GM06990 (cell line): Measurements from ENCODE around the gene MDH1B.
"Not testable (repeated sequence)": the region's sequence is repeated elsewhere in the genome, so short reads cannot be mapped to it uniquely, and the experiment has no call there.

Experiments used
- DNase-seq: peaks from one replicate; pipeline ENCODE4 v3.0.0-alpha.2; 2011; ENCODE audit not compliant: insufficient read length; ENCODE audit errors: extremely low read depth
- H3K27me3 ChIP-seq: replicated peaks from 2 replicates; pipeline ENCODE4 v1.6.0; 2011; ENCODE audit warnings: low read length; ENCODE audit not compliant: control insufficient read depth, insufficient read depth
- H3K36me3 ChIP-seq: 2 replicates; pipeline ENCODE4 v1.5.1; 2011; ENCODE audit warnings: low read length; ENCODE audit not compliant: control insufficient read depth, insufficient read depth
- H3K4me3 ChIP-seq: replicated peaks from 2 replicates; pipeline ENCODE4 v1.5.1; 2011; ENCODE audit warnings: low read depth, mild to moderate bottlenecking, control low read depth, low read length
- CTCF ChIP-seq: IDR thresholded peaks from 2 replicates; pipeline ENCODE4 v1.5.1; 2011; ENCODE audit warnings: low read length, control low read depth, mild to moderate bottlenecking, inconsistent platforms; ENCODE audit not compliant: insufficient read depth, poor library complexity, severe bottlenecking

Gene MDH1B

DNA sequence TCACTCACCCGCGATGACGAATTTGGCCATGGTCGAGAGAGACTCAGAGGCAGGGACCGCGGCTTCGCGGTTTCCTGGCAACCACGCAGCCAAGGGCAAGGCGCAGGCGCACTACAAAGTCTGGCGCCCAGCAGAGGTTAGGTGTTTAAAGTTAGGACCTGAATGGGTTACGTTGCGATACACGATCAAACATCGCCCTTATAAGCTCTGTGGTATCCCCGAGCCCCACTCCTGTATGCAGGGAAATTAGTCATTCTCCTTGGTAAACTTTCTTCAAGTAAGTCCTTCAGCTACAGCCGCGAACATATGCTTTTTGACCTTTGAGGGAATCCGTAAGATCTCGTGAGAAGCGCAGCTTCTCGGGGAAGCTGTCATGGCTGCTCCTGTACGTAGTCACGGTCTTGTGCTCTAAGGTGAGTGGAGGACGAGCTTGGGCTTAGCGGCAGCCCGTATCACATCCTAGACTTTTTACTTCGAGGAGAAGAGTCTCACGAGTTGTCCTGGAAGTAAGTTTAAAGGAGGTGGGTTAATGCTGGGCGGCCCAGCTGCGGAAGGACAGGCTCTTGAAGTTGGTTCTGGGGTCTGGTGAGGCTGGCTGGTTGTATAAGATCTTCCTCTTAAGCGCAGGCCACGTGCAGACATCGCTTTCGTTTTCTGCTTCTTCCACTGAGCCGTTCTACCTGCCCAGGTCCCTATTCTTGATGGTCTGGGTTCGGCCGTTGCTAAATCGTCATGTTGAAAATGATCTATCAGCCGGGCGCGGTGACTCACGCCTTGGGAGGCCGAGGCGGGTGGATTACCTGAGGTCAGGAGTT is at the start of gene MDH1B, which contains the start of gene FASTKD2:
MDH1B (minus strand) TSS at position 87 of the 815 bp plus-strand sequence; CDS start at position 30, 57 bp downstream.
FASTKD2 (plus strand) TSS at position 365 of the 815 bp plus-strand sequence. CDS start 1,088 bp downstream, outside the sequence.
- peak; percentile 87 for DNase-seq
- H3K36me3 ChIP-seq, result no peaks in the 10 kb centered on the region; the same call in none of the 2 replicates
- TF ChIP-seq CTCF, result no peak
- peak within 1 kb of the TSS; percentile 91 for H3K4me3 ChIP-seq
- H3K27me3 ChIP-seq, result no peaks in the 10 kb centered on the region

GRCh38 chr2:206814498-206814897 is 49.4 kb upstream of the MDH1B start:
- H3K4me3 ChIP-seq, result no peak overlapping the region
- H3K36me3 ChIP-seq, result no peaks in the 10 kb centered on the region
- no peak for TF ChIP-seq CTCF
- no peaks in the 10 kb centered on the region for H3K27me3 ChIP-seq
- no peak for DNase-seq

GRCh38 chr2:206812471-206812870 is 47.3 kb upstream of the MDH1B start:
- not testable (repeated sequence) for H3K36me3 ChIP-seq, H3K27me3 ChIP-seq, DNase-seq, H3K4me3 ChIP-seq

DNA sequence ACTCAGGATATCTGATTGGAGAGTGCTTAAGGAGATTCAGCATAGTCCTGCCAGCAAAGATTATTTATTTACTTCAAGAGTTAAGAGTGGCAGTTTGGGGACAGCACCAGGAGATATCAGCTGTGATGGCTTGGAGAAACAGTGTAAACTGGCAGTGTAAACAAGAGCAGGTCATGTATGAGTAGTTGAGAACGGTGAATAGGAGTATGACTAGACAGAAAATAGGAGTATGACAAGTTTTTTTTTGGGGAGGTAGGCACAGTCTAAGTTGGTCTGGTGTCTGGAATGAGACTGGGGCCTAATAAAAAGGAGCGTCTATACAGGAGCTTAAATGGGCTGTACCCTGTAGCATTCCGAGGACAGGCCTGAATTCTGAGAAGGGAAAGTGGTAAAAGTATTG is 42.5 kb upstream of the MDH1B start:
- H3K36me3 ChIP-seq, H3K27me3 ChIP-seq, H3K4me3 ChIP-seq, DNase-seq: not testable (repeated sequence)

GRCh38 chr2:206805887-206806607 is 40.9 kb upstream of the MDH1B start:
- no peak overlapping the region for H3K4me3 ChIP-seq
- H3K36me3 ChIP-seq, result no peaks in the 10 kb centered on the region
- no peak for TF ChIP-seq CTCF
- no peak for DNase-seq
- H3K27me3 ChIP-seq, result no peaks in the 10 kb centered on the region

- no peak overlapping the region for H3K4me3 ChIP-seq
- no peaks in the 10 kb centered on the region for H3K27me3 ChIP-seq
- no peaks in the 10 kb centered on the region for H3K36me3 ChIP-seq
- no peak for DNase-seq
- TF ChIP-seq CTCF, result no peak
Measured at GRCh38 chr2:206804326-206804725, 39.2 kb upstream of the MDH1B start.
